HG03159 (cell line): Measurements from ENCODE around the gene KRT7.

Experiments
- ATAC-seq: cut with Tn5 transposase; IDR thresholded peaks from one replicate; pipeline ENCODE4 v1.9.1; 2021; ENCODE audit warnings: mild to moderate bottlenecking, moderate library complexity; ENCODE audit not compliant: unreplicated experiment

Gene KRT7

GRCh38 chr12:52199294-52199919, 33.6 kb upstream of the KRT7 start:
- no peak for ATAC-seq

- no peak for ATAC-seq
Observed at GRCh38 chr12:52200086-52200780, 32.8 kb upstream of the KRT7 start.

- ATAC-seq = no peak
Observed at GRCh38 chr12:52200781-52201450, 32.1 kb upstream of the KRT7 start.

- no peak for ATAC-seq
Observed at GRCh38 chr12:52201451-52201839, 31.6 kb upstream of the KRT7 start.

GRCh38 chr12:52202361-52203078, 30.5 kb upstream of the KRT7 start:
- ATAC-seq = no peak

GRCh38 chr12:52203079-52203921, 29.7 kb upstream of the KRT7 start:
- no peak for ATAC-seq

GRCh38 chr12:52204095-52204930, 28.7 kb upstream of the KRT7 start:
- no peak for ATAC-seq

- no peak for ATAC-seq
Observed at GRCh38 chr12:52204931-52205505, 28.0 kb upstream of the KRT7 start.

- no peak for ATAC-seq
Observed at GRCh38 chr12:52205612-52206303, 27.3 kb upstream of the KRT7 start.

GRCh38 chr12:52206304-52207040, 26.6 kb upstream of the KRT7 start:
- no peak for ATAC-seq

- no peak for ATAC-seq
Observed at GRCh38 chr12:52207106-52207505, 25.9 kb upstream of the KRT7 start.

- ATAC-seq = no peak
Observed at GRCh38 chr12:52207895-52208294, 25.1 kb upstream of the KRT7 start.

- ATAC-seq = no peak
Observed at GRCh38 chr12:52208424-52209165, 24.4 kb upstream of the KRT7 start.

- no peak for ATAC-seq
Observed at GRCh38 chr12:52209321-52209720, 23.7 kb upstream of the KRT7 start.

- ATAC-seq = no peak
Observed at GRCh38 chr12:52210186-52210924, 22.7 kb upstream of the KRT7 start.

GRCh38 chr12:52210925-52211650, 22.0 kb upstream of the KRT7 start:
- ATAC-seq = no peak
